Muscle of leg (tissue), 11 donors: ENCODE data around the gene GPC3. TPM values are rescaled to one million over a fixed set of nuclear protein-coding genes. Genes with fewer than 3 reads are reported as not detected.

ENCODE experiments used
- DNase-seq: peaks from one replicate; pipeline ENCODE4 v3.0.0; 2013
- H3K27ac ChIP-seq: one replicate; pipeline ENCODE4 v1.5.1; 2013; ENCODE audit warnings: mild to moderate bottlenecking, low read length, control low read depth
- H3K27me3 ChIP-seq: one replicate; pipeline ENCODE4 v1.6.1; 2013; ENCODE audit warnings: low read length; ENCODE audit not compliant: control insufficient read depth, insufficient read depth
- H3K36me3 ChIP-seq: one replicate; pipeline ENCODE4 v1.6.1; 2013; ENCODE audit warnings: low read length; ENCODE audit not compliant: control insufficient read depth, insufficient read depth
- H3K4me1 ChIP-seq: one replicate; pipeline ENCODE4 v1.6.1; 2013; ENCODE audit warnings: low read length; ENCODE audit not compliant: control insufficient read depth, insufficient read depth
- H3K4me3 ChIP-seq: one replicate; pipeline ENCODE4 v1.5.1; 2013; ENCODE audit warnings: low read length, control low read depth
- H3K9me3 ChIP-seq: replicated peaks from 2 replicates; pipeline ENCODE4 v1.6.1; 2013; ENCODE audit warnings: low read depth, low read length; ENCODE audit not compliant: control insufficient read depth
- WGBS: methylation state at CpG from one replicate; pipeline ENCODE4 v1.1.5; 2013; ENCODE audit warnings: missing lambda C conversion rate; ENCODE audit not compliant: insufficient coverage; 5-methylcytosine and 5-hydroxymethylcytosine counted together
- polyA plus RNA-seq, 8 donors: library from polyadenylated mRNA; unstranded; fragments of 120-200 nt; gene quantifications; one replicate each; pipeline versions ENCODE4 v1.2.1 to v1.2.3, GENCODE V29; 2013; ENCODE audit warnings: inconsistent platforms in 1 of 8, low replicate concordance in 1 of 8; ENCODE audit not compliant: insufficient read length in 8 of 8, insufficient read depth in 1 of 8
- total RNA-seq: library from RNA; stranded (reverse); fragments of 120-200 nt; gene quantifications from one replicate; pipeline ENCODE4 v1.2.4, GENCODE V29; 2013

The GPC3 gene
- total and polyA plus RNA-seq, 9 donors: 271 to 581 (median 367) TPM

GRCh38 chrX:133922390-133922771 lies 63.0 kb downstream of the GPC3 start:
- no peak overlapping the region for H3K4me3 ChIP-seq
- no CpG with 5 or more reads among the region's 2 CpGs for WGBS

GRCh38 chrX:133921764-133922389 lies 63.5 kb downstream of the GPC3 start:
- peaks cover 5% of the 10 kb centered on the region for H3K4me1 ChIP-seq
- DNase-seq: no peak
- no peak overlapping the region for H3K4me3 ChIP-seq
- 32% methylated on average over 6 of the region's 7 CpGs for WGBS
- H3K27me3 ChIP-seq: peaks cover 13% of the 10 kb centered on the region
- H3K36me3 ChIP-seq: no peaks in the 10 kb centered on the region
- H3K9me3 ChIP-seq: peaks cover 6% of the 10 kb centered on the region
- no peak overlapping the region for H3K27ac ChIP-seq

More at GRCh38 chrX:133922390-133922771, 63.0 kb downstream of the GPC3 start:
- no peaks in the 10 kb centered on the region for H3K36me3 ChIP-seq
- DNase-seq: no peak
- peaks cover 5% of the 10 kb centered on the region for H3K4me1 ChIP-seq
- peaks cover 14% of the 10 kb centered on the region for H3K27me3 ChIP-seq
- peaks cover under 1% of the 10 kb centered on the region for H3K9me3 ChIP-seq
- H3K27ac ChIP-seq: peak overlapping the region; percentile 65

GRCh38 chrX:133921086-133921485 lies 64.3 kb downstream of the GPC3 start:
- H3K36me3 ChIP-seq: no peaks in the 10 kb centered on the region
- WGBS: no CpG with 5 or more reads among the region's 2 CpGs

GRCh38 chrX:133918361-133918771 lies 67.0 kb downstream of the GPC3 start:
- H3K27ac ChIP-seq: no peak overlapping the region
- H3K27me3 ChIP-seq: peaks cover 11% of the 10 kb centered on the region
- H3K4me3 ChIP-seq: no peak overlapping the region
- no CpG with 5 or more reads among the region's 3 CpGs for WGBS
- H3K36me3 ChIP-seq: no peaks in the 10 kb centered on the region
- H3K4me1 ChIP-seq: peaks cover under 1% of the 10 kb centered on the region
- DNase-seq: no peak
- peaks cover 8% of the 10 kb centered on the region for H3K9me3 ChIP-seq

More at GRCh38 chrX:133921086-133921485, 64.3 kb downstream of the GPC3 start:
- H3K9me3 ChIP-seq: peaks cover 8% of the 10 kb centered on the region
- DNase-seq: no peak
- H3K27ac ChIP-seq: no peak overlapping the region
- no peak overlapping the region for H3K4me3 ChIP-seq
- H3K27me3 ChIP-seq: peaks cover 13% of the 10 kb centered on the region
- H3K4me1 ChIP-seq: peaks cover 5% of the 10 kb centered on the region

GRCh38 chrX:133916984-133917722 lies 68.2 kb downstream of the GPC3 start:
- no peak overlapping the region for H3K27ac ChIP-seq
- no peak overlapping the region for H3K4me3 ChIP-seq
- peaks cover 8% of the 10 kb centered on the region for H3K9me3 ChIP-seq
- H3K36me3 ChIP-seq: no peaks in the 10 kb centered on the region
- no CpG with 5 or more reads among the region's 2 CpGs for WGBS
- peaks cover 11% of the 10 kb centered on the region for H3K27me3 ChIP-seq
- peaks cover under 1% of the 10 kb centered on the region for H3K4me1 ChIP-seq
- DNase-seq: no peak

- no peak overlapping the region for H3K27ac ChIP-seq
- no CpG with 5 or more reads among the region's 2 CpGs for WGBS
- DNase-seq: no peak
- no peak overlapping the region for H3K4me3 ChIP-seq
- H3K4me1 ChIP-seq: peaks cover 5% of the 10 kb centered on the region
- H3K27me3 ChIP-seq: peaks cover 1% of the 10 kb centered on the region
- peaks cover 8% of the 10 kb centered on the region for H3K9me3 ChIP-seq
- H3K36me3 ChIP-seq: no peaks in the 10 kb centered on the region
Measured at GRCh38 chrX:133913658-133914388, 71.6 kb downstream of the GPC3 start.

GRCh38 chrX:133913009-133913408 lies 72.4 kb downstream of the GPC3 start:
- DNase-seq: no peak
- WGBS: no CpG with 5 or more reads among the region's 1 CpG
- Histone ChIP-seq H3K4me1 (peaks cover 5% of the 10 kb centered on the region), H3K9me3 (peaks cover 8% of the 10 kb centered on the region), H3K27me3 (no peaks in the 10 kb centered on the region), H3K36me3 (no peaks in the 10 kb centered on the region), H3K4me3 (no peak overlapping the region), H3K27ac (no peak overlapping the region)

GRCh38 chrX:133911825-133912495 lies 73.4 kb downstream of the GPC3 start:
- 41% methylated on average over 3 of the region's 4 CpGs for WGBS
- Histone ChIP-seq H3K4me3 (no peak overlapping the region), H3K36me3 (no peaks in the 10 kb centered on the region), H3K4me1 (peaks cover 5% of the 10 kb centered on the region), H3K27ac (peak overlapping the region; percentile 22), H3K27me3 (no peaks in the 10 kb centered on the region), H3K9me3 (peaks cover 3% of the 10 kb centered on the region)
- DNase-seq: peak; percentile 43

GRCh38 chrX:133910539-133910938 lies 74.9 kb downstream of the GPC3 start:
- Histone ChIP-seq H3K4me3 (no peak overlapping the region), H3K9me3 (no peaks in the 10 kb centered on the region), H3K36me3 (no peaks in the 10 kb centered on the region), H3K4me1 (peaks cover 5% of the 10 kb centered on the region), H3K27me3 (no peaks in the 10 kb centered on the region), H3K27ac (no peak overlapping the region)
- no peak for DNase-seq
- WGBS: no CpG with 5 or more reads among the region's 1 CpG

GRCh38 chrX:133909888-133910287 lies 75.5 kb downstream of the GPC3 start:
- Histone ChIP-seq H3K27ac (no peak overlapping the region), H3K4me3 (no peak overlapping the region), H3K36me3 (no peaks in the 10 kb centered on the region), H3K9me3 (no peaks in the 10 kb centered on the region), H3K4me1 (peaks cover 5% of the 10 kb centered on the region), H3K27me3 (no peaks in the 10 kb centered on the region)
- no peak for DNase-seq
